HG03060 (cell line): ENCODE measurements around the gene TCF7L1.
A peak's percentile ranks its signal among the peaks of the same experiment; 100 is the strongest.
"Not testable (repeated sequence)": the region's sequence is repeated elsewhere in the genome, so short reads cannot be mapped to it uniquely, and the experiment has no call there.

Experiments
- ATAC-seq: cut with Tn5 transposase; IDR thresholded peaks from one replicate; pipeline ENCODE4 v1.9.1; 2021; ENCODE audit warnings: low read depth, moderate number of reproducible peaks; ENCODE audit not compliant: unreplicated experiment

TCF7L1 gene

GRCh38 chr2:85309699-85310321, 176.6 kb downstream of the TCF7L1 start:
- no peak for ATAC-seq

GRCh38 chr2:85310330-85310729, 177.1 kb downstream of the TCF7L1 start:
- ATAC-seq: no peak

GRCh38 chr2:85312404-85312803, 179.2 kb downstream of the TCF7L1 start:
- ATAC-seq: no peak

- ATAC-seq: no peak
Observed at GRCh38 chr2:85314884-85315242, 181.7 kb downstream of the TCF7L1 start.

GRCh38 chr2:85315921-85316320, 182.7 kb downstream of the TCF7L1 start:
- ATAC-seq: not testable (repeated sequence)

- ATAC-seq: no peak
Observed at GRCh38 chr2:85318222-85319074, 185.3 kb downstream of the TCF7L1 start.

GRCh38 chr2:85319796-85320195, 186.6 kb downstream of the TCF7L1 start:
- ATAC-seq: no peak

- no peak for ATAC-seq
Observed at GRCh38 chr2:85323351-85323987, 190.3 kb downstream of the TCF7L1 start.

- not testable (repeated sequence) for ATAC-seq
Observed at GRCh38 chr2:85323988-85324367, 190.8 kb downstream of the TCF7L1 start.

- ATAC-seq: no peak
Observed at GRCh38 chr2:85324639-85325465, 191.7 kb downstream of the TCF7L1 start.

GRCh38 chr2:85325466-85325811, 192.2 kb downstream of the TCF7L1 start:
- no peak for ATAC-seq

- ATAC-seq: peak; percentile 40
Observed at GRCh38 chr2:85326406-85327159, 193.4 kb downstream of the TCF7L1 start.

- no peak for ATAC-seq
Observed at GRCh38 chr2:85327160-85327821, 194.1 kb downstream of the TCF7L1 start.

GRCh38 chr2:85327822-85328617, 194.8 kb downstream of the TCF7L1 start, which contains the start of gene TGOLN2:
TSS of gene TGOLN2 (minus strand) at chr2:85327989. CDS start at chr2:85327962, 27 bp downstream.
- peak; percentile 44 for ATAC-seq

- ATAC-seq: no peak
Observed at GRCh38 chr2:85329181-85329651, 196.0 kb downstream of the TCF7L1 start.

GRCh38 chr2:85329701-85330100, 196.5 kb downstream of the TCF7L1 start:
- not testable (repeated sequence) for ATAC-seq

GRCh38 chr2:85330839-85331636, 197.8 kb downstream of the TCF7L1 start:
- ATAC-seq: no peak

GRCh38 chr2:85333877-85334276, 200.7 kb downstream of the TCF7L1 start:
- not testable (repeated sequence) for ATAC-seq
